Naive B cell (primary cell): ENCODE results near the gene RNU1-4. TPM values are rescaled to one million over a fixed set of nuclear protein-coding genes. Genes with fewer than 3 reads are reported as not detected.
"Not testable (repeated sequence)": the region's sequence is repeated elsewhere in the genome, so short reads cannot be mapped to it uniquely, and the experiment has no call there.

Experiments
- ATAC-seq, 2 donors: fragments of 150-1000 bp; cut with Tn5 transposase; 2 replicates each; pipeline ENCODE4 v1.10.0; 2021; ENCODE audit warnings: low read depth in 2 of 2, mild to moderate bottlenecking in 2 of 2, moderate library complexity in 2 of 2
- DNase-seq: peaks from one replicate; pipeline ENCODE4 v3.0.0; 2022
- H3K27ac Mint-ChIP-seq, 6 donors: one replicate each; pipeline ENCODE4 v1.8.0; 2020 to 2022; ENCODE audit warnings: mild to moderate bottlenecking in 6 of 6, mixed read lengths in 6 of 6, moderate library complexity in 5 of 6, inconsistent platforms in 2 of 6
- H3K27me3 Mint-ChIP-seq, 3 donors: one replicate each; pipeline ENCODE4 v1.8.0; 2021 to 2022; ENCODE audit warnings: mixed read lengths in 3 of 3, mild to moderate bottlenecking in 1 of 3
- H3K36me3 Mint-ChIP-seq, 2 donors: one replicate each; pipeline ENCODE4 v1.8.0; 2020 to 2022; ENCODE audit warnings: mixed read lengths in 2 of 2, inconsistent platforms in 1 of 2, mild to moderate bottlenecking in 1 of 2
- H3K4me1 Mint-ChIP-seq, 3 donors: one replicate each; pipeline ENCODE4 v1.8.0; 2020 to 2022; ENCODE audit warnings: mixed read lengths in 3 of 3, inconsistent platforms in 1 of 3, mild to moderate bottlenecking in 1 of 3, moderate library complexity in 1 of 3
- H3K4me3 Mint-ChIP-seq, 8 donors: one replicate each; pipeline ENCODE4 v1.8.0; 2020 to 2022; ENCODE audit warnings: mild to moderate bottlenecking in 8 of 8, mixed read lengths in 8 of 8, moderate library complexity in 8 of 8, inconsistent platforms in 2 of 8
- H3K9me3 Mint-ChIP-seq, 7 donors: one replicate each; pipeline ENCODE4 v1.8.0; 2020 to 2022; ENCODE audit warnings: mixed read lengths in 7 of 7, mild to moderate bottlenecking in 5 of 7, inconsistent platforms in 2 of 7, moderate library complexity in 1 of 7
- polyA plus RNA-seq, 6 donors: library from polyadenylated mRNA; unstranded; fragments of 300-500 nt; fragmentation: Illumina TruSeq; gene quantifications; one replicate each; pipeline ENCODE4 v1.2.3, GENCODE V29; 2021; ENCODE audit warnings: low read depth in 6 of 6

The RNU1-4 gene
- polyA plus RNA-seq, 6 donors from 2014 or later = 27.4 to 56.9 (median 45.9) TPM; not detected in 2

DNA sequence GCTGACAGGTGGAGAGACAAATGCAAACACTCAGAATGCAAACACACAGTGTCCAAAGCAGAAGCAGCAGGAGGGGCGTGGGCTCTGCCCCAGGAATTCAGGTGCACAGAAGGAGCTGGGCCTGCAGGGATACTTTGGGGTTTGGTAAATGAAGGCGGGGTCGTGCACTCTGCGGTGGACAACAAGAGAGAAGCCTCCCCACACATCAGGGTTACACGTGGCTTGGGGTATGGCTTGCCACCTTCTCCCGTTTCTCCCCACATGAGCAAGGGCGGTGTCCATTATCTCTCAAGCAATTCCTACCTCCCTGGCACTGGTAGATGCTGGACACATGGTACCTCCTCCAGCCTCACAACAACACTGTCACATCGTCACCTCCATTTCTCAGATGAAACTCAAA, 35.0 kb downstream of the RNU1-4 start:
- DNase-seq, ATAC-seq, H3K27ac Mint-ChIP-seq, H3K9me3 Mint-ChIP-seq, H3K4me1 Mint-ChIP-seq, H3K4me3 Mint-ChIP-seq, H3K36me3 Mint-ChIP-seq: not testable (repeated sequence)
- H3K27me3 Mint-ChIP-seq = peaks cover 36 to 41% (median 40%) of the 10 kb centered on the region in 3 donors

DNA sequence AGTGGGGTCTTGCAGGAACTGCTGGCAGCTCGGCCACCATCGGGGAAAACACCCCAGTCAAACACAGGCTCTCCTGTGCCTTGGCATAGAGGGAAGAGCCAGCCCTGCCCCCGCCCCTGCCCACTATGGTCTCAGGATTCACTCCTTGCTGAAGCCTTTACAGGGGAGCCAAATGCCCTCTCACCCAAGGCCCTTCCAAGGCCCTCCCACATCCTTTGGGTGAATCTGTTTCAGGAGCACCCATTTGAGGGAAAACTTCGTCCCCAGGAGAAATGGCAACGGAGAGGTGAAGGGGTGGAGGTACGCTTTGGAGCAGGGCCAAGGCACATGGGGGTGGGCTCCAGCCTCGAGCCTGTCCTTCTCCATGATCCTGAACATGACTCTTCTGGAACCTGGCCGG, 35.9 kb downstream of the RNU1-4 start:
- H3K4me3 Mint-ChIP-seq, H3K9me3 Mint-ChIP-seq, H3K36me3 Mint-ChIP-seq, H3K4me1 Mint-ChIP-seq, ATAC-seq, H3K27ac Mint-ChIP-seq, DNase-seq: not testable (repeated sequence)
- peaks cover 33 to 39% (median 38%) of the 10 kb centered on the region in 3 donors for H3K27me3 Mint-ChIP-seq

- H3K27ac Mint-ChIP-seq, DNase-seq, ATAC-seq: not testable (repeated sequence)
Measured at GRCh38 chr1:16776835-16777234, 36.5 kb downstream of the RNU1-4 start.

DNA sequence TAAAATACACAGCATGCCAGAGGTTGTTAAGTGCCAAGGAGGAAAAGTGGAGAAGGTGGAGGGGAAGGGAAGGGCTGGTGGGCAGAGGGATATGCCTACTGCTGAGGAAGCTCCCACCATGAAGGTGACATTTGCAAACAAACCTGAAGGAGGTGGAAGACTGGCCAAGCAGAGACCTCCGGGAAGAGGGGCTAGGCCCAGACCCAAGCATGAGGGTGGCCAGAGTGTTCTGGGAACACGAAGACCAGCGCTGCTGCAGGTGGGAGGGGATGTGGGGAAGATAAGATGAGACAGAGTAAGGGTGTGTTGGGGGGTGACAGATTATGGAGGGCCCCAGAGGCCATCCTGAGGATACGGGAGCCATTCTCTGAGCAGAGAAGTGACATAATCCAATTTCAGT, 37.5 kb downstream of the RNU1-4 start:
- H3K27ac Mint-ChIP-seq, H3K4me3 Mint-ChIP-seq, DNase-seq, H3K36me3 Mint-ChIP-seq, ATAC-seq, H3K9me3 Mint-ChIP-seq, H3K4me1 Mint-ChIP-seq: not testable (repeated sequence)
- peaks cover 29 to 45% (median 33%) of the 10 kb centered on the region in 3 donors for H3K27me3 Mint-ChIP-seq

More at GRCh38 chr1:16776835-16777234, 36.5 kb downstream of the RNU1-4 start:
- H3K36me3 Mint-ChIP-seq, H3K9me3 Mint-ChIP-seq, H3K4me1 Mint-ChIP-seq: not testable (repeated sequence)
- H3K4me3 Mint-ChIP-seq = peak overlapping the region in 1 of 8 donors; percentile 0
- peaks cover 33 to 40% (median 34%) of the 10 kb centered on the region in 3 donors for H3K27me3 Mint-ChIP-seq

- DNase-seq, H3K4me1 Mint-ChIP-seq, ATAC-seq, H3K36me3 Mint-ChIP-seq, H3K4me3 Mint-ChIP-seq, H3K27ac Mint-ChIP-seq, H3K9me3 Mint-ChIP-seq: not testable (repeated sequence)
- H3K27me3 Mint-ChIP-seq = peaks cover 22 to 36% (median 25%) of the 10 kb centered on the region in 3 donors
Measured at GRCh38 chr1:16779525-16779924, 39.2 kb downstream of the RNU1-4 start.

GRCh38 chr1:16781033-16781432, 40.7 kb downstream of the RNU1-4 start:
- peaks cover 22 to 36% (median 25%) of the 10 kb centered on the region in 3 donors for H3K27me3 Mint-ChIP-seq
- not testable (repeated sequence) for H3K4me1 Mint-ChIP-seq, H3K36me3 Mint-ChIP-seq, H3K27ac Mint-ChIP-seq, ATAC-seq, H3K4me3 Mint-ChIP-seq, DNase-seq, H3K9me3 Mint-ChIP-seq

- not testable (repeated sequence) for ATAC-seq, DNase-seq, H3K27ac Mint-ChIP-seq, H3K36me3 Mint-ChIP-seq, H3K4me3 Mint-ChIP-seq, H3K4me1 Mint-ChIP-seq, H3K9me3 Mint-ChIP-seq
- H3K27me3 Mint-ChIP-seq = peaks cover 22 to 36% (median 30%) of the 10 kb centered on the region in 3 donors
Measured at GRCh38 chr1:16781625-16782024, 41.3 kb downstream of the RNU1-4 start.

GRCh38 chr1:16784955-16785354, 44.6 kb downstream of the RNU1-4 start:
- not testable (repeated sequence) for ATAC-seq, H3K4me3 Mint-ChIP-seq, H3K36me3 Mint-ChIP-seq, H3K9me3 Mint-ChIP-seq, H3K27ac Mint-ChIP-seq, DNase-seq, H3K4me1 Mint-ChIP-seq
- peaks cover 6 to 16% (median 13%) of the 10 kb centered on the region in 3 donors for H3K27me3 Mint-ChIP-seq

GRCh38 chr1:16786362-16786761, 46.0 kb downstream of the RNU1-4 start:
- not testable (repeated sequence) for DNase-seq, H3K27me3 Mint-ChIP-seq, ATAC-seq, H3K36me3 Mint-ChIP-seq, H3K27ac Mint-ChIP-seq, H3K4me3 Mint-ChIP-seq, H3K4me1 Mint-ChIP-seq, H3K9me3 Mint-ChIP-seq

- not testable (repeated sequence) for H3K36me3 Mint-ChIP-seq, ATAC-seq, DNase-seq, H3K9me3 Mint-ChIP-seq, H3K4me1 Mint-ChIP-seq, H3K27ac Mint-ChIP-seq, H3K4me3 Mint-ChIP-seq
- H3K27me3 Mint-ChIP-seq = peaks cover 0 to 12% (median 2%) of the 10 kb centered on the region in 3 donors
Measured at GRCh38 chr1:16787175-16787574, 46.9 kb downstream of the RNU1-4 start.

DNA sequence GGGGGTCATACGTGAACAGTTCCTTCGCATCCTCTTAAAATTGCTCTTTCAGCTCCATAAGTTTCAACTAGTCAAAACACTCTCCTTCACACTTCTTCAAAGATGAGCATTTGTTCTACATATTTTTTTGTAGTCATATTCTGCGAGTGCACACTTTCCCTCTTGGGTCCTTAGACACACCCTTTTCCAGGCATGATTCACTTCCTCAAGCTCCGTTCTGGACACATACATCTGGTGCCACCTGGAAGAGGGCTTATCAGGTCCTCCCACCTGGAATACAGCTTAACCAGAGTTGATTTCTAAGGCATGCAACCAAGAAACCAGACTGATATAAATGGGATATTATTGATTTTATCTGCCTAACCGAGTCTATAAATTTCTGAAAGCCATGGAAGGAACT, 47.4 kb downstream of the RNU1-4 start:
- not testable (repeated sequence) for H3K4me3 Mint-ChIP-seq, H3K9me3 Mint-ChIP-seq, H3K4me1 Mint-ChIP-seq, DNase-seq, H3K36me3 Mint-ChIP-seq, H3K27ac Mint-ChIP-seq, ATAC-seq
- H3K27me3 Mint-ChIP-seq = peaks cover 0 to 13% (median 0%) of the 10 kb centered on the region in 3 donors

Other genes starting within 250 kb of the RNU1-4 start
- 10 to 100 TPM in 4 of 6 donors, not detected in 2; 27.4 to 56.9 (median 45.9) TPM for gene RNU1-1, start 226.2 kb upstream of the RNU1-4 start, polyA plus RNA-seq
- 10 to 100 TPM in 4 of 6 donors, 1 to 10 TPM in 2; 7.1 to 17.3 (median 13.8) TPM for gene NBPF1, start 127.0 kb upstream of the RNU1-4 start, polyA plus RNA-seq
- gene RNU1-3, start 73.6 kb upstream of the RNU1-4 start, polyA plus RNA-seq = 10 to 100 TPM in 4 of 6 donors, not detected in 2; 27.4 to 56.9 (median 45.9) TPM
- gene RNU1-2, start 155.5 kb downstream of the RNU1-4 start, polyA plus RNA-seq = 10 to 100 TPM in 4 of 6 donors, not detected in 2; 27.4 to 56.9 (median 45.9) TPM
- gene CROCC, start 181.4 kb downstream of the RNU1-4 start, polyA plus RNA-seq = 1 to 10 TPM; 1.4 to 4.0 (median 2.3) TPM
- gene MFAP2, start 240.1 kb downstream of the RNU1-4 start, polyA plus RNA-seq = not detected